HG03460 (cell line): ENCODE measurements around the gene ADAMTS17.

Source experiments
- ATAC-seq: cut with Tn5 transposase; IDR thresholded peaks from one replicate; pipeline ENCODE4 v1.9.1; 2021; ENCODE audit not compliant: unreplicated experiment

ADAMTS17 gene

GRCh38 chr15:100056411-100057072 lies 285.2 kb downstream of the ADAMTS17 start:
- no peak for ATAC-seq

GRCh38 chr15:100055821-100056220 lies 286.0 kb downstream of the ADAMTS17 start:
- no peak for ATAC-seq

GRCh38 chr15:100054539-100054938 lies 287.2 kb downstream of the ADAMTS17 start:
- ATAC-seq = no peak

- ATAC-seq = no peak
Observed at GRCh38 chr15:100053474-100054121, 288.2 kb downstream of the ADAMTS17 start.

GRCh38 chr15:100052716-100053473 lies 288.9 kb downstream of the ADAMTS17 start:
- no peak for ATAC-seq

- no peak for ATAC-seq
Observed at GRCh38 chr15:100050877-100051786, 290.6 kb downstream of the ADAMTS17 start.

GRCh38 chr15:100049936-100050876 lies 291.6 kb downstream of the ADAMTS17 start:
- no peak for ATAC-seq

GRCh38 chr15:100049483-100049882 lies 292.3 kb downstream of the ADAMTS17 start:
- no peak for ATAC-seq

- ATAC-seq = no peak
Observed at GRCh38 chr15:100048736-100049135, 293.0 kb downstream of the ADAMTS17 start.

GRCh38 chr15:100043692-100044091 lies 298.1 kb downstream of the ADAMTS17 start:
- ATAC-seq = no peak

GRCh38 chr15:100043068-100043641 lies 298.6 kb downstream of the ADAMTS17 start:
- no peak for ATAC-seq

GRCh38 chr15:100042558-100042957 lies 299.2 kb downstream of the ADAMTS17 start:
- no peak for ATAC-seq

- no peak for ATAC-seq
Observed at GRCh38 chr15:100041127-100041828, 300.5 kb downstream of the ADAMTS17 start.

- no peak for ATAC-seq
Observed at GRCh38 chr15:100039994-100040393, 301.8 kb downstream of the ADAMTS17 start.

GRCh38 chr15:100038736-100039135 lies 303.0 kb downstream of the ADAMTS17 start:
- no peak for ATAC-seq

- ATAC-seq = no peak
Observed at GRCh38 chr15:100037901-100038300, 303.9 kb downstream of the ADAMTS17 start.

- ATAC-seq = no peak
Observed at GRCh38 chr15:100036015-100036414, 305.8 kb downstream of the ADAMTS17 start.

GRCh38 chr15:100034191-100034590 lies 307.6 kb downstream of the ADAMTS17 start:
- no peak for ATAC-seq
